Breast epithelium (tissue), 3 donors: Measurements from ENCODE around the gene AARS1.

Experiments
- POLR2A ChIP-seq: fragments of 450-650 bp; IDR thresholded peaks from one replicate; pipeline ENCODE4 v1.6.1; 2016; ENCODE audit warnings: antibody characterized with exemption, mild to moderate bottlenecking, moderate library complexity
- TF ChIP-seq, protein P1 (sequence below), 3 donors: fragments of 450-650 bp; IDR thresholded peaks; one replicate each; pipeline ENCODE4 v1.5.1; 2016 to 2017; ENCODE audit warnings: antibody characterized with exemption in 3 of 3, mild to moderate bottlenecking in 3 of 3, moderate library complexity in 3 of 3

GRCh38 chr16:70269471-70269870, 19.8 kb downstream of the AARS1 start:
- TF ChIP-seq, protein P1, sequence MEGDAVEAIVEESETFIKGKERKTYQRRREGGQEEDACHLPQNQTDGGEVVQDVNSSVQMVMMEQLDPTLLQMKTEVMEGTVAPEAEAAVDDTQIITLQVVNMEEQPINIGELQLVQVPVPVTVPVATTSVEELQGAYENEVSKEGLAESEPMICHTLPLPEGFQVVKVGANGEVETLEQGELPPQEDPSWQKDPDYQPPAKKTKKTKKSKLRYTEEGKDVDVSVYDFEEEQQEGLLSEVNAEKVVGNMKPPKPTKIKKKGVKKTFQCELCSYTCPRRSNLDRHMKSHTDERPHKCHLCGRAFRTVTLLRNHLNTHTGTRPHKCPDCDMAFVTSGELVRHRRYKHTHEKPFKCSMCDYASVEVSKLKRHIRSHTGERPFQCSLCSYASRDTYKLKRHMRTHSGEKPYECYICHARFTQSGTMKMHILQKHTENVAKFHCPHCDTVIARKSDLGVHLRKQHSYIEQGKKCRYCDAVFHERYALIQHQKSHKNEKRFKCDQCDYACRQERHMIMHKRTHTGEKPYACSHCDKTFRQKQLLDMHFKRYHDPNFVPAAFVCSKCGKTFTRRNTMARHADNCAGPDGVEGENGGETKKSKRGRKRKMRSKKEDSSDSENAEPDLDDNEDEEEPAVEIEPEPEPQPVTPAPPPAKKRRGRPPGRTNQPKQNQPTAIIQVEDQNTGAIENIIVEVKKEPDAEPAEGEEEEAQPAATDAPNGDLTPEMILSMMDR (IDR thresholded peaks at IDR 0.05), result no peak
- no peak for TF ChIP-seq POLR2A
